RPMI8226 (cell line): ENCODE measurements around the gene PPAN.

Experiments
- DNase-seq: peaks from one replicate; pipeline ENCODE4 v3.0.0-alpha.2; 2015

Gene PPAN

GRCh38 chr19:10113964-10114650 is 7.9 kb downstream of the PPAN start:
- DNase-seq, result peak; percentile 18

- DNase-seq, result peak; percentile 23
Observed at GRCh38 chr19:10114651-10115391, 8.7 kb downstream of the PPAN start.

- no peak for DNase-seq
Observed at GRCh38 chr19:10115392-10116084, 9.4 kb downstream of the PPAN start.

GRCh38 chr19:10116085-10116865 is 10.1 kb downstream of the PPAN start:
- no peak for DNase-seq

- no peak for DNase-seq
Observed at GRCh38 chr19:10116866-10117616, 10.9 kb downstream of the PPAN start.

GRCh38 chr19:10118960-10119359 is 12.8 kb downstream of the PPAN start:
- DNase-seq, result peak; percentile 35

- DNase-seq, result no peak
Observed at GRCh38 chr19:10120538-10121189, 14.5 kb downstream of the PPAN start.

GRCh38 chr19:10122045-10122444 is 15.9 kb downstream of the PPAN start:
- DNase-seq, result no peak

GRCh38 chr19:10124429-10124828 is 18.3 kb downstream of the PPAN start:
- DNase-seq, result no peak

- DNase-seq, result no peak
Observed at GRCh38 chr19:10126213-10126639, 20.1 kb downstream of the PPAN start.

GRCh38 chr19:10132905-10133304 is 26.7 kb downstream of the PPAN start:
- DNase-seq, result no peak

GRCh38 chr19:10133596-10133995 is 27.4 kb downstream of the PPAN start:
- DNase-seq, result no peak

GRCh38 chr19:10134040-10134439 is 27.9 kb downstream of the PPAN start:
- no peak for DNase-seq

- DNase-seq, result no peak
Observed at GRCh38 chr19:10135551-10136334, 29.6 kb downstream of the PPAN start.

GRCh38 chr19:10136936-10137335 is 30.8 kb downstream of the PPAN start:
- no peak for DNase-seq

GRCh38 chr19:10137751-10138682 is 31.9 kb downstream of the PPAN start:
- no peak for DNase-seq

GRCh38 chr19:10138879-10139795 is 33.0 kb downstream of the PPAN start:
- no peak for DNase-seq

GRCh38 chr19:10139952-10140351 is 33.8 kb downstream of the PPAN start:
- DNase-seq, result no peak

- no peak for DNase-seq
Observed at GRCh38 chr19:10141479-10141878, 35.3 kb downstream of the PPAN start.
